MV-4-11 (cell line): ENCODE results near the gene CCT7.
"Not testable (repeated sequence)": the region's sequence is repeated elsewhere in the genome, so short reads cannot be mapped to it uniquely, and the experiment has no call there.

Experiments
- DNase-seq: peaks from one replicate; lab custom pipeline; 2025; lab: John Stamatoyannopoulos, UW

Gene CCT7

GRCh38 chr2:73233932-73234832 lies at the start of gene CCT7:
Gene CCT7, plus strand, starts transcription at chr2:73234308. Its CDS starts 71 bp downstream, at chr2:73234379.
- peak; percentile 86 for DNase-seq

- DNase-seq = no peak
Observed at GRCh38 chr2:73185965-73186364, 48.1 kb upstream of the CCT7 start.

- no peak for DNase-seq
Observed at GRCh38 chr2:73187549-73187948, 46.6 kb upstream of the CCT7 start.

GRCh38 chr2:73197579-73197978 lies 36.5 kb upstream of the CCT7 start:
- DNase-seq = no peak

- not testable (repeated sequence) for DNase-seq
Observed at GRCh38 chr2:73200281-73200680, 33.8 kb upstream of the CCT7 start.

- no peak for DNase-seq
Observed at GRCh38 chr2:73202156-73203054, 31.7 kb upstream of the CCT7 start, which contains the start of gene NOTO. Gene NOTO, plus strand, starts transcription at chr2:73202574. Its CDS starts 93 bp downstream, at chr2:73202667.

DNA sequence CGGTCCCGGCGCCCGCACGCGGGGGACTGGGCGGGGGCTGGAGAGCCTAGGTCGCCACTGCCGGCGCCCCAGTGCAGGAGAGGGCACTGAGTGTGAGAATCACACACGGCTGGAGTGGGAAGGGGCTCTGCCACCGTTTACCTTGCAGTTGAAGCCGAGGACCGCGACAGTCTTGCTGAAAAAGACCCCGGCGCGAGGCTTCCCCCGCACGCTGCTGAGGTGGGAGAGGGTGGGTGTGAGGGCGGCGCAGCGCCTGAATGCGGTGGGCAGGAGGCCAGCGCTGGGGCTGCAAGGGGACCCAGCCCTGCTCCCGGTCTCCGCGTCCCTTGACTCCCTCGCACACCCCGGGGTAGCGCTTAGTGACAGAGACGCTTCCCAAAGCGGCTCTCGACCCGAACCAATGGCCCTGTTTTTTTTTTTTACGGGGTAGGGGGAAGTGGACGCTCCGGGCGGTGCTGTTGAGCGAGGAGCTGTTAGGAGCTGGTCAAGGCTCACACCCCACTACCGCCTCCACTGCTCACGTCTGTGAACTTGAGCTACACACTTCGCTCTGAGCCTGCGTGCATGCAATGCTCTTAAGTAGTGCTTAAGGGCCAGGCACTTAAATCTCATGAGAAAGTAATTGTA lies 30.9 kb upstream of the CCT7 start:
- DNase-seq = no peak

- no peak for DNase-seq
Observed at GRCh38 chr2:73205611-73206010, 28.5 kb upstream of the CCT7 start.

DNA sequence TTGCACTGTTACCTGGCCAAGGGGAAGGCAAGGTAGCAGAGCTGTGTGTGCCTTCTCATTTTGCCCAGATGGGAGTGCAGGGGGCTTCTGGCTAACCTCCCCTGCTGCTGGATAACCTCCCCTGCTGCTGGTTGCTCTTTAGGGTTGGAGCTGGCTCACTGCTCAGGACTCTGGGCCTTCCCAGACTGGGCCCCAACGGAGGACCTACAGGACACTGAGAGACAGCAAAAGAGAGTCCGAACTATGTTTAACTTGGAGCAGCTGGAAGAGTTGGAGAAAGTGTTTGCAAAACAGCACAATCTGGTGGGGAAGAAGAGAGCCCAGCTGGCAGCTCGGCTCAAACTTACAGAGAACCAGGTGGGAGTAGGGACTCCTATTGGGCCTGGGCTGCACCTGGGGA lies 25.9 kb upstream of the CCT7 start:
- DNase-seq = no peak

DNA sequence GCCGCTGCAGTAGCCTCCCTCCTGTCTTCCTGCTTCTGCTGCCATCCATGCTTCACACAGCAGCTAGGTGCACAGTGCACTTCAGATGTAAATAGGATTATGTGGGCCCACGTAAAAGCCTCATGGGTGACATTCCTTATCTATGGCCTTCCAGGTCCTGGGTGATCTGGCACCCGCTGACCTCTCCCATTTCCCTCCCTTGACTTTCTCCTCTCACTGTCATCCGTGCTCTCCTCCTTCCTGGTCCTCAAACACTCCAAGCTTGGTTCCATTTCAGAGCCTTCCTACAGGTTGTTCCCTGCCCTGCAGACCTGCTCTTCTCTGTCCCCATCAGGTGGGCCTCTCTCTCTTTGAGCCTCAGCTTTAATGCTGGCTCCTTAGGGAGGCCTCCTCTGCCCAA lies 24.1 kb upstream of the CCT7 start:
- DNase-seq = no peak

DNA sequence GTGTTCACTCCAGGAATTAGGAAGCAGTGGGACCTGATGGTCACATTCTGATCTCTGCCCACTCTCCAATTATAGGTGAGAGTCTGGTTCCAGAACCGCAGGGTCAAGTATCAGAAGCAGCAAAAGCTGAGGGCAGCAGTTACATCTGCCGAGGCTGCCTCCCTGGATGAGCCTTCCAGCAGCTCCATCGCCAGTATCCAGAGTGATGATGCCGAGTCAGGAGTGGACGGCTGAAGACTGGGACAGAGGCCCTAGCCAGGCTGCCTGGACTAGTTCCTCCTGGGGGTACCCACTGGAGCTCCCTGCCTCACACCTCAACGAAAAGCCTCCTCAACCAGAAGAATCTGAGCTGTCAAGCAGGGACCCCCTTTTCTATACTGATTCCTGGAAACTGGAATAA lies 23.4 kb upstream of the CCT7 start:
- DNase-seq = no peak

- DNase-seq = no peak
Observed at GRCh38 chr2:73212098-73212447, 22.0 kb upstream of the CCT7 start.

GRCh38 chr2:73212448-73213176 lies 21.5 kb upstream of the CCT7 start:
- DNase-seq = peak; percentile 66

- peak; percentile 82 for DNase-seq
Observed at GRCh38 chr2:73214120-73215035, 19.7 kb upstream of the CCT7 start, which contains the start of gene SMYD5. Gene SMYD5, plus strand, starts transcription at chr2:73214245. Its CDS starts 22 bp downstream, at chr2:73214267.

GRCh38 chr2:73215254-73215653 lies 18.9 kb upstream of the CCT7 start:
- DNase-seq = no peak

GRCh38 chr2:73217160-73217559 lies 16.9 kb upstream of the CCT7 start:
- DNase-seq = no peak

- no peak for DNase-seq
Observed at GRCh38 chr2:73217826-73218225, 16.3 kb upstream of the CCT7 start.

GRCh38 chr2:73218298-73218697 lies 15.8 kb upstream of the CCT7 start:
- no peak for DNase-seq

DNA sequence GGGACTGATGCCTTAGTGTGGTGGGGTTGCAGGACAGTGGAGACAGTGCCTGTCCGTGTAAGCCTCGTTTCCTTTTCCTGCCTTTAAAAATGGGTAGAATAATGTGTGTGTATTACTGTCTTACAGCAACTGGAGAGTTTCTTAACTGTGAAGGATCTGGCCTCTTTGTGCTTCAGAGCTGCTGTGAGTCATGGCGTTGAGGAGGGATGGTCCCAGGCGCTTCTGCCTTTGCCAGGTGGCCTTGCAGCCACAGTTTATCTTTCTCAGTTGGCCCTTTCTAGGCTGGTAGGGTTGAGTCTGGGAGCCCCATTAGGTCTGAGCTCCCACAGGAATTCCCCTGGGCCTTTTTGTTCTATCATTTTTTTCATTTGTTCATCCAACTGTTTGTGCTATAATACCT lies 10.3 kb upstream of the CCT7 start:
- no peak for DNase-seq
